ELR (cell line): Measurements from ENCODE around the gene ONECUT2.

Experiments
- DNase-seq: peaks from one replicate; pipeline ENCODE4 v3.0.0-alpha.2; 2015; ENCODE audit warnings: low read depth

Gene ONECUT2

GRCh38 chr18:57431467-57432080 is 3.6 kb upstream of the ONECUT2 start:
- DNase-seq = no peak

DNA sequence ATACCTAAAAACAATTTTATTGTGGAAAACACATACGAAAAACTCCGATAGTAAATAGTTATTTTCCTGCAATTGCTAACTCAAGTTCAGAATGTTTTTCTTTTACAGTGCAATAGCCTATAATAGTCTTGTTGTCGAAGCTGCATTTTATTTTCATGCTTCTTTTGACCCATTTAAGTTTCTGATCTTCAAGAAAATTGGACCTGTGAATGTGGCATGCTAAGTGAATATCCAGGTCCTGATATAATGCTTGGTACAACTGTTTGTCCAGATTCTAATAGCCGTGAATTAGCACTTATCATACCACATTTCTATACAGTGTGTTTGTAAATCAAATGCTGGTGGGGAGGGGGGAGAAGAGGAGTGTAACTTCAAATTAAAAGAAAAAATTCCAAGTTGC is 3.0 kb upstream of the ONECUT2 start:
- no peak for DNase-seq

- no peak for DNase-seq
These were observed 2.3 kb upstream of the ONECUT2 start for GRCh38 chr18:57432751-57433400.

- DNase-seq = no peak
These were observed 1.7 kb upstream of the ONECUT2 start for GRCh38 chr18:57433482-57433881.

DNA sequence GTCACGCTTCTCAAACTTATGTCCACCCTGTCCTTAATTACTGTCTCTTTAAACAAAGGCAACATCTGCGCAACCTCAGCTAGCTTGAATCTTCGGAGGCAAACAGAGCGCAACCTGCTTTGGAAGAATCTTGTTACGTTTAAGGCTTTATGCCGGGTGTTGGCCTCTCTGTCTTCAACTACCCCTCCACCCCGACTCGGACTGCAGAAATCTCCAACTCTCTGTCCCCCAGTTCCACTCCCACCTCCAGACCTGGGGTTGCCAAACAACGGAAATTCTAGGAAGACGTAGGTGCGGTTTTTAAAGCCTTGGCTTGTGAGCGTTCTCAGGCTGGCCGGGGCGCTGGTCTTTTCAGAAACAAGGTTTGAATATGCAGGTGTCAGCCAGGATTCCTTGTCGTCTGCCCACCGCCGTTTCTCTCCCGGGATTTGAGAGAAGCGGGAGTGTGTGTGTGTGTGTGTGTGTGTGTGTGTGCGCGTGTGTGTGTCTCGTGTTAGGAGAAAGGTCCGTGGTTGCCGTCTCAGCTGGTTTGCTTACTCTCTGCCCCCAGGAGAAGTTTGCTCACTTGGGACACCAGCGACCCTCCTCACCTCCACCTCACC is 1.1 kb upstream of the ONECUT2 start:
- no peak for DNase-seq

DNA sequence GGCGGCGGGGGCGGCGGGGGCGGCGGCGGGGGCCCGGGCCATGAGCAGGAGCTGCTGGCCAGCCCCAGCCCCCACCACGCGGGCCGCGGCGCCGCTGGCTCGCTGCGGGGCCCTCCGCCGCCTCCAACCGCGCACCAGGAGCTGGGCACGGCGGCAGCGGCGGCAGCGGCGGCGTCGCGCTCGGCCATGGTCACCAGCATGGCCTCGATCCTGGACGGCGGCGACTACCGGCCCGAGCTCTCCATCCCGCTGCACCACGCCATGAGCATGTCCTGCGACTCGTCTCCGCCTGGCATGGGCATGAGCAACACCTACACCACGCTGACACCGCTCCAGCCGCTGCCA is 644 bp downstream of the ONECUT2 start:
- DNase-seq = no peak

DNA sequence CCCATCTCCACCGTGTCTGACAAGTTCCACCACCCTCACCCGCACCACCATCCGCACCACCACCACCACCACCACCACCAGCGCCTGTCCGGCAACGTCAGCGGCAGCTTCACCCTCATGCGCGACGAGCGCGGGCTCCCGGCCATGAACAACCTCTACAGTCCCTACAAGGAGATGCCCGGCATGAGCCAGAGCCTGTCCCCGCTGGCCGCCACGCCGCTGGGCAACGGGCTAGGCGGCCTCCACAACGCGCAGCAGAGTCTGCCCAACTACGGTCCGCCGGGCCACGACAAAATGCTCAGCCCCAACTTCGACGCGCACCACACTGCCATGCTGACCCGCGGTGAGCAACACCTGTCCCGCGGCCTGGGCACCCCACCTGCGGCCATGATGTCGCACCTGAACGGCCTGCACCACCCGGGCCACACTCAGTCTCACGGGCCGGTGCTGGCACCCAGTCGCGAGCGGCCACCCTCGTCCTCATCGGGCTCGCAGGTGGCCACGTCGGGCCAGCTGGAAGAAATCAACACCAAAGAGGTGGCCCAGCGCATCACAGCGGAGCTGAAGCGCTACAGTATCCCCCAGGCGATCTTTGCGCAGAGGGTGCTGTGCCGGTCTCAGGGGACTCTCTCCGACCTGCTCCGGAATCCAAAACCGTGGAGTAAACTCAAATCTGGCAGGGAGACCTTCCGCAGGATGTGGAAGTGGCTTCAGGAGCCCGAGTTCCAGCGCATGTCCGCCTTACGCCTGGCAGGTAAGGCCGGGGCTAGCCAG is 1.2 kb downstream of the ONECUT2 start:
- DNase-seq = no peak

- DNase-seq = no peak
These were observed 1.8 kb downstream of the ONECUT2 start for GRCh38 chr18:57436965-57437333.

- DNase-seq = no peak
These were observed 2.2 kb downstream of the ONECUT2 start for GRCh38 chr18:57437402-57437765.

DNA sequence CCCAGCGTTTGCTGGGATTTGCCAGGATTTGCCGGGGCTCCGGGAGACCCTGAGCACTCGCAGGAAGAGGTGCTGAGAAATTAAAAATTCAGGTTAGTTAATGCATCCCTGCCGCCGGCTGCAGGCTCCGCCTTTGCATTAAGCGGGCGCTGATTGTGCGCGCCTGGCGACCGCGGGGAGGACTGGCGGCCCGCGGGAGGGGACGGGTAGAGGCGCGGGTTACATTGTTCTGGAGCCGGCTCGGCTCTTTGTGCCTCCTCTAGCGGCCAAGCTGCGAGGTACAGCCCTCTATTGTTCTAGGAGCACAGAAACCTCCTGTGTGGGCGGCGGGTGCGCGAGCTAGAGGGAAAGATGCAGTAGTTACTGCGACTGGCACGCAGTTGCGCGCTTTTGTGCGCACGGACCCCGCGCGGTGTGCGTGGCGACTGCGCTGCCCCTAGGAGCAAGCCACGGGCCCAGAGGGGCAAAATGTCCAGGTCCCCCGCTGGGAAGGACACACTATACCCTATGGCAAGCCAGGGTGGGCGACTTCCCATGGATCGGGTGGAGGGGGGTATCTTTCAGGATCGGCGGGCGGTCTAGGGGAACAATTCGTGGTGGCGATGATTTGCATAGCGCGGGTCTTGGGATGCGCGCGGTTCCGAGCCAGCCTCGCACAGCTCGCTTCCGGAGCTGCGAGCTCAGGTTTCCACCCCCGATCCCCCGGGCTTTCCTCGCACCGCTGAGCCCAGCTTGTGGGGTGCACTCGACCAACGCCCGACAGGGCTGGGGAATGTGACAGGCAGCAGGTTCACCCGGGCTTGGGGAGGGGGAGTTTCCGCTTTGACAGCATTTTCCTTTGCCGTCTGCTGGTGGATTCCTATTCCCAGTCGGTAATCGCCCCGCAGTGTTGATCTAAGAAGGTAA is 2.8 kb downstream of the ONECUT2 start:
- peak; percentile 55 for DNase-seq

DNA sequence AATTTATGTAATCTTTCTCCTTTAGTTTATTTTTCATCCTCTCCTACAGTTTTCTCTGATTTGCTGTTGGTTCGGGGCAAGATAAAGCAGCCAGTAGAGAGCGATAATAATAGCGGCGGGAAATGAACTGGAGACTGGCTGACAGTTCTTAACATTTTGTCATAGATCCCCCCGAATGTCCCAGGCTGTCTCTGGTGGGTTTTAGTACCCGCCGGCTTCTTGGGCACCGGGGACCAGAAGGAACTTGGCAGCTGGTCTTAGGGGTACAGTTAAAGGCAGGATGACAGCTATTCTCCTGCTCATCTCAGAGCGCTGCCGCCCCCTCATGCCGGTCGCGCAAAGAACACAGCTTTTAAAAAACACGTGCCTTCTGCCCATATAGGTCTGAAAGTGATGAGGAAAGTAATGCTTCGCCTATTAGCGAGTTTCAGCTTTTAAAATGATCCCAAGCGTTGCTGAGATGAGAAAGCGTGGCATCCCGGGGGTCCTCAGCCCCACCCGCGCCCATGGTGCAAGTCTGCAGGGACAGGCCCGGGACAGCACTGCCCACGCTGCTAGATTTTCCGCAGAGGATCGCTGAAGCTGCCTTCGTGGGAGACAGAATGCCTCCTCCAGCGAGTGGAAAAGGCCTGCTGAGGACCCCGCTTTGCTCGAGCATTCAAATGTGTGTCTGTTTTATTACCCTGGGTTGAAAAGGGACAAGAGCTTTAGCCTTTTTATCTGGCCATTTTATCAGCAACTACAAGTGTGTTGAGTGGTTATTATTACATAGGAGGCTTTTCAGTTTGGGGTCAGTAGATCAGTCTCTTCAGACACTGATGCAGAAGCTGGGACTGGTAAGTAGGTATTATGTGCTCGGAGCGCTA is 3.8 kb downstream of the ONECUT2 start:
- no peak for DNase-seq

GRCh38 chr18:57439609-57439968 is 4.4 kb downstream of the ONECUT2 start:
- no peak for DNase-seq

DNA sequence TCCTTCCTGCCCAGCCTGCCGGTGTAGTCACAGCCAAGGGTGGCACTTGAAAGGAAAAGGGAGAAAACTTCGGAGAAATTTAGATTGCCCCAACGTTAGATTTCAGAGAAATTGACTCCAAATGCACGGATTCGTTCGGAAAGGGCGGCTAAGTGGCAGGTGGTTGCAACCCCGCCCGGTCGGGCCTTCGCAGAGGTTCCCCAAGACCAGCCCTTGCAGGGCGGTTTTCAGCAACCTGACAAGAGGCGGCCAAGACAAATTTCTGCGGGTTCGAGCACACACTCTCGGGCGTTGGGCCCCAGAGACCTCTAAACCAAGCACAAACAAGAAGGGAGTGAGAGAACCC is 4.8 kb downstream of the ONECUT2 start:
- no peak for DNase-seq

- DNase-seq = no peak
These were observed 5.3 kb downstream of the ONECUT2 start for GRCh38 chr18:57440331-57441070.

DNA sequence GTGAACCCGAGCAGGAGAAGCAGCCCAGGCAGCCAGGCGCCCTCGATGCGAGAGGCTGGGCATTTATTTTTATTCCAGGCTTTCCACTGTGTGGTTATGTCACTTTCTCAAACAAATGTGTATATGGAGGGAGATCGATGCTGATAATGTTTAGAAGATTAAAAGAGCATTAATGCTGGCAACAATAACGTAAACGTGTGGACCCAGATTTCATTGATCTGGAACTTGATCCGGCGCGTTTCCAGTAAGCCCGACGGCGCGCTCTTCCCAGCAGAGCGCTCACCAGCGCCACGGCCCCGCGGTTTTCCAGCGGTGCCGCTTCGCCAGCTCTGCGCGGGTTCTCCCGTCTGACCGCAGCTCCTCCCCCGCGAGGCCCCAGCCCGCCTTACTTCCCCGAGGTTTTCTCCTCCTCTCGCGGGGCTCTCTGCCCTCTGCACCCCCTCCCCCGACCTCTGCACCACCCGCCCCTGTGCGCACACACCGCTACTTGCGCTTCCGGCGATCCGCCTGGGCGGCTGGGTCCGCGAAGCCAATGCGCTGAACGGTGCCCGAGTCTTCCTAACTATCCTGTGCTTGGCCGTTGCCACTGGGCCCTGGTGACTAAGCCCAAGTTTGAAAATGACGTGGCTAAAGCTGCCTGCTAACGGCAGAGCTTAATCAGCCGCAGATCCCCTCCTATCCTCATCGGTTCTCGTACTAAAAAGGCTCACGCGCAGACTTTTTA is 6.1 kb downstream of the ONECUT2 start:
- peak; percentile 41 for DNase-seq

DNA sequence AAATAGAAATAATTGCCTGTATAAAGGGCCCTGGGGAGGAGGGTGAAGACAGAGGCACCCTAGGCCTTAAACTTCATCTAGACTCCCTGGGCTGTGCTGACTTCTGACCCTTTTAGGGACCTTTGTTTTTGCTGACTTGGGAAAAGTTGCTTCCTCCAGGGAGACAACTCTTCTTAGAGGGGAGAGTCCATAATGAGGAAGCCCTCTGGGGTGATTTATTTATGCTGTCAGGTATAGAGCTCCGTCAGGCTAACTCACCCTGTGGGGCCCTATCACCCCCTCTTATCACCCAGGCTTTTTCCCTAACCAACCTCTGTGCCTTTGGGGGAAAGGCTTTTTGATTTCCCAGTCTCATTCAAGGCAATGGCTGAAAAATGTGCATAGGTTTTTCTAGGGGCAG is 8.1 kb downstream of the ONECUT2 start:
- no peak for DNase-seq

- DNase-seq = no peak
These were observed 8.5 kb downstream of the ONECUT2 start for GRCh38 chr18:57443702-57444101.

DNA sequence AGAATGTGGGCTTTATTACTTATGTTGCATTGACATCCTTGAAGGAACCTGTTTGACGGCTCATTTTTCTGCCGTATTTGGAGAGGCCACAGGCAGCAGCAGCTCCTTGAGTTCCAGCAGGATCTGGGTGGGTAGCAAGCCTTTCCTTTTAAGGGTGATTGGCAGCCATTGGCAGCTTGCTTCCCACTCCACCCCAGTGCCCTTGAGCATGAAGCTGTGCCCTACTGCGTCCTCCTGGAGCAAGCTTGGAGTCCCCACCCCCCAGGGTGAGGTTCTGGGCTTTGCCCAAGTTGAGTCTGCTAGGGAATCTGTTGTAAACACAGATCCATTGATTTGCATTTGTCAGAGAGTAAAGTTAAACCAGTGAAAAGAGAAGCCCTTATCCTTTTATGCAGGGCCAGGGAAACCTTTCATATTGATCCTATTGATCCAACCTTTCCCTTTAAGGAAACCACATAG is 9.2 kb downstream of the ONECUT2 start:
- DNase-seq = no peak

DNA sequence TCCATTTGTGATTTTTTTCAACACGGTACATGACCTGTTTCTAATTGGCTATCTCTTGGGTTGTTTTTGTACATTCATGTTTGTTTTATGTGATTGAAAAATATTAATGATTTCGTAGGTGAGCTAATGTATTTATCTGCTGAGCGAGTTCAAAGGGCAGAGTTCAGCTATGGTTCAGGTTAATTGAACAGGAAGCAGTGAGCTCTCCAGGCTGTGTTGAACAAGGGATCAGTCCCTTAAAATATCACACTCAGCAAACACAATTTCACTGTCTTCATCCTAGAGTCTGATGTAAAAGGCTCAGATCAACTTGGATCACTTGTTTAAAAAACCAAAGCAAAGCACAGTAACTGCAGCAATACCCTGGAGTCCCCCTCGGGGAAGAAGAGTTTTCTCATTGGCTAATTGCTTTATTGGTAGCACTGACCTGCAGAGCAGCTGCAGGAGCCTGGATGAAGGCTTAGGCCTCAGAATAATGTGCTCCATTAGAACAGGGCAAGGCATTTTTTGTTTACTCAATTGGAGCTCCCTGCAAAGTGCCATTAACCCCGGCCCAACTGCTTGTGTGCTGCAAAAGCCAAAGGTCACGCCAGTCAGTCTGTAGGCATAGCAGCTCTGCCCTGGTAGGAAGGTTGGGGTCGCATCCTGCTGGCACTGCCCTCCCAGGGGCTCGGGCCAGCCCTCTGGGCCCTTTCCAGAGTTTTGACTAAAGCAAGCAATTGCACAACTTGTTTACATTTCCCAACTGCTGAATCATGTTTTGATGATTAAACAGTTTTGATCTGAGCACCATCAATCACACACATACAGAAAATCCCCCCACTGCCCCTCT is 10.5 kb downstream of the ONECUT2 start:
- DNase-seq = no peak
